Endothelial cell of coronary artery (primary cell): ENCODE measurements around the gene UBE2D3. TPM values are rescaled to one million over a fixed set of nuclear protein-coding genes. Genes with fewer than 3 reads are reported as not detected.

ENCODE experiments used
- total RNA-seq: library from RNA; depleted of rRNA; stranded (reverse); fragments of >200 nt; gene quantifications from 2 replicates; pipeline ENCODE4 v1.2.3, GENCODE V29; 2014

UBE2D3 gene
- 259 and 295 TPM in 2 replicates for total RNA-seq

DNA sequence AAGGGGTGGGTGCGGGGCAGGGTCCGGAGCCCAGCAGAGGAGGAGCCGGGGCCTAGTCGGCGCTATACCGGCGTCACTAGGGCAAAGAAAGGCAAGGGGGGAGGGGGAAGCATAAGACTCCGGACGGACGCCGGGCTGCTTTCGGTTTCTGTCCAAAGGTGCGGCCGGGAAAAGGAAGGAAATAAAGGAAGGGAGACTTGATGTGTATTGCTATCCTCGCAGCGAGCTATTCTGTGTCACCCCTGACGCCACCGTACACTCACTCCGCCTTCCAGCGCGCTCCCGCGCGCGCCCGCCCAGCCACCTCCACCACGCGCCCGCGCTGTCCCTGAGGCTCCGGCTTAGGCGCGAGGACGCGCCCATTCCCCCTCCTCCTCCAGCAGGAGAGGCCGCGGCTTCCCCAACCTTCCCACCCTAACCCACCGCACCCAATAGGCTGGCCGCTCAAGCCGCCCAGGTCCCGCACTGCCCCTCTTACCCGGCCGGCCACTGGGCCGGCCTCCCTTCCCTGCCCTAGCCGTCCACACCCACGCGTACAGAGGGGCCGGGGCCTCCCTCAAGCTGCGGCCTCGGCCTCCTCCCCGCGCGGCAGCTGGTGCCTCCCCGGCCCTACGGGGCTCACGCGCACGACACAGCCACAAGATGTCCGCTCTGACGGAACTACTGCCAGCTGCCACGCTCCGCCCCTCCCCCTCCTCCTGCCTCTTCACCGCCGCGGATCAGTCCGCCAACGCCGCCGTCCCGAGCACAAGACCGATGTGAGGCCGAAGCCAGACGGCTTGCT lies at the start of gene UBE2D3:
TSS of gene UBE2D3 (minus strand) at position 662 of the 784 bp plus-strand sequence. CDS start 1,043 bp downstream, outside the sequence.

DNA sequence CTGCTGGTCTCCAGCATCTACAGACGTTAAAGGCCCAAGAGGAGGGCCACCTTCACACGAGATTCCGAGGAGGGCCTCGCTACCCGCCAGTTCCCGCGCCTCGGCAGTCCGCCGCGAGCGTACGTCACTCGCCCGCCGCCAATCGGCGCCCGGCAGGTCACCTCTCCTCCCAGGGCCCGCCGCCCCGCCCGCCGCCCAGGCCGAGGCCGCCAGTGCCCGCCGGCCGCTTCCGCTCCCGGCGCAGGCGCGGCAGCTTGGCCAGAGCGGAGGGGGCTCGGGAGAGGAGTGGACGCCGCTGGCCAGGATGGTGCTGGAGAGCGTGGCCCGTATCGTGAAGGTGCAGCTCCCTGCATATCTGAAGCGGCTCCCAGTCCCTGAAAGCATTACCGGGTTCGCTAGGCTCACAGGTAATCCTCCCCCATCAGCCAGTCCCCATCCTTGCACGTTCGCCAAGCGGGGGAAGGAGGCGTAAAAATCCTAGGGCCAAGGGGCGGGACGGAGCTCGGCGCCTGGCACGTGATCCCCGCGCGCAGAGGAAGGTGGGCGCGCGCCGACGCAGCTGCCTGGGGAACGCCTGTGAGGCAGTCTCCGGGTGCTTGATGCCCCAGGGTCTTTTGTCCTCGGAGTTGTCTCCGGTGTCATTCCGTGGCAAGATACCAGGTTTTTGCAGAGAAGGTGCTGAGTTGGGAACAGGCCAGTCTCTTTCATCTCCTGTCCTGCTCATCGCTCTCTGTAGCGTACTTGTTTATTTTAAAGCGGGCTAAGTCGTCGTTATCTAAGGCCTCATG lies 41.6 kb upstream of the UBE2D3 start, which contains the start of gene CISD2:
TSS of gene CISD2 (plus strand) at position 212 of the 788 bp plus-strand sequence. CDS start at position 305, 93 bp downstream.

DNA sequence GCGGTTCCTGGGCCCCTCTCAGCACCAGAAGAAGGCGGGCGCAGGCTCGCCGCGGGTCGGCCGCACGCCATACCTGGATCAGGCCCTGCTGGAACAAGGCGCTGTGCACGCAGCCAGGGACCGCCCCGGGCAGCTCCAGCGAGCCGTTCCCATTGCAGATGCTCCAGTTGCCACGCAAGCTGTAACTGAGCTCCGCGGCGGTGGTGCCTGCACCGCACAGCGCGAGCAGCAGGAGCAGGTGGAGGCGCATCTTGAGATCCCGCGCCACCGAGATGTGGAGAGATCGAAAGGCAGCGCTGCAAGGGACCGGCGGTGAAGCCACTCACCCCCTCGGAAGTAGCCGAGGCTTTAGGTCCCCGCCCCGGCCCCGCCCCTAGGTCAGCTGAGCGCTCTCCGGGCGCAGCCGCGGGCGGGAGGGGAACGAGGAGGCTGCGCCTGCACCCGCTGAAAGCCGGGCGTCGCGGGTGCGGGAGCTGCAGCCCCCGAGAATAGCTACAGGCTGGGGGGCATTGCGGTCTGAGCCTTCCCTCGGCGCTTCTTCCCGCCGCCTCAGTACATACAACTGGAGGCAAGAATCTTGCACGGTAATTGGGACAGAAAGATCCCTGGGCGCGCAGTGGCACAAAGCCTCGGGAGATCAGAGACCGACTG lies 66.6 kb downstream of the UBE2D3 start, which contains the start of gene MANBA:
TSS of gene MANBA (minus strand) at position 324 of the 651 bp plus-strand sequence. CDS start at position 250, 74 bp downstream.

Other genes with a start within 250 kb of the UBE2D3 start
- 11.3 and 23.1 TPM in 2 replicates for gene MANBA, start 66.6 kb downstream of the UBE2D3 start, total RNA-seq
- 43.9 and 44.6 TPM in 2 replicates for gene CISD2, start 41.4 kb upstream of the UBE2D3 start, total RNA-seq
- gene SLC9B1, start 192.2 kb upstream of the UBE2D3 start, total RNA-seq: 0.47 and 0.63 TPM in 2 replicates
- gene SLC9B2, start 249.2 kb upstream of the UBE2D3 start, total RNA-seq: 18.4 and 22.1 TPM in 2 replicates